Smooth muscle cell of the umbilical artery (primary cell): ENCODE results near the gene BOD1L2. TPM values are rescaled to one million over a fixed set of nuclear protein-coding genes. Genes with fewer than 3 reads are reported as not detected.

ENCODE experiments used
- total RNA-seq: library from RNA; depleted of rRNA; stranded (reverse); fragments of >200 nt; gene quantifications from 2 replicates; pipeline ENCODE4 v1.2.3, GENCODE V29; 2014

BOD1L2 gene
- not detected in 2 replicates for total RNA-seq

GRCh38 chr18:57146956-57147636 is at the start of gene BOD1L2:
BOD1L2 (plus strand) TSS chr18:57147087; CDS start chr18:57147313, 226 bp downstream.

Other genes with a start within 250 kb of the BOD1L2 start
- gene ST8SIA3, start 205.5 kb downstream of the BOD1L2 start, total RNA-seq, result not detected in 2 replicates